H1 (cell line): ENCODE results near the gene TMEM132A. TPM values are rescaled to one million over a fixed set of nuclear protein-coding genes. Genes with fewer than 3 reads are reported as not detected.

Experiments used
- CTCF ChIA-PET: fragments of 300-600 bp; sonication (Branson Sonifier 250); formaldehyde crosslinking; loops from one replicate; lab custom pipeline; 2021; ENCODE audit not compliant: partially characterized antibody; lab: Charles Lee
- POLR2A ChIA-PET: fragments of 300-600 bp; sonication (Branson Sonifier 250); formaldehyde crosslinking; loops from one replicate; lab custom pipeline; 2021; ENCODE audit warnings: inconsistent platforms; ENCODE audit not compliant: partially characterized antibody; lab: Charles Lee
- DNase-seq, 2 experiments: peaks; one replicate each; pipeline versions ENCODE4 v3.0.0 to v3.0.0-alpha.2; 2010 to 2022; ENCODE audit warnings: low spot score in 2 of 2, low read depth in 1 of 2, mixed read lengths in 1 of 2
- FAIRE-seq: peaks from 2 replicates; lab custom pipeline; 2011; peaks lifted over from hg19 to GRCh38; lab: Jason Lieb, UNC
- H2AFZ ChIP-seq: 2 replicates; pipeline ENCODE4 v1.8.1; 2012; ENCODE audit warnings: low read length, inconsistent platforms
- H2AK5ac ChIP-seq: 2 replicates; pipeline ENCODE4 v1.6.1; 2013; ENCODE audit warnings: low read depth, low read length
- H2BK120ac ChIP-seq: replicated peaks from 2 replicates; pipeline ENCODE3; 2013; ENCODE audit warnings: low read depth, low read length, inconsistent platforms
- H2BK12ac ChIP-seq: 2 replicates; pipeline ENCODE4 v1.6.1; 2013; ENCODE audit warnings: low read depth, low read length
- H2BK15ac ChIP-seq: 2 replicates; pipeline ENCODE4 v1.6.1; 2013; ENCODE audit warnings: low read length
- H2BK20ac ChIP-seq: 2 replicates; pipeline ENCODE4 v1.6.1; 2013; ENCODE audit warnings: low read length
- H2BK5ac ChIP-seq: 2 replicates; pipeline ENCODE4 v1.6.1; 2013; ENCODE audit warnings: low read depth, low read length
- H3K14ac ChIP-seq: 2 replicates; pipeline ENCODE4 v1.6.1; 2013; ENCODE audit warnings: inconsistent platforms; ENCODE audit not compliant: insufficient read length
- H3K18ac ChIP-seq: 2 replicates; pipeline ENCODE4 v1.6.1; 2013; ENCODE audit warnings: low read length; ENCODE audit errors: extremely low read depth
- H3K23ac ChIP-seq: 2 replicates; pipeline ENCODE4 v1.6.1; 2013; ENCODE audit warnings: inconsistent platforms; ENCODE audit not compliant: insufficient read length
- H3K23me2 ChIP-seq: 2 replicates; pipeline ENCODE4 v1.6.1; 2013; ENCODE audit warnings: low read depth, low read length
- H3K27ac ChIP-seq: 2 replicates; pipeline ENCODE4 v1.6.1; 2011; ENCODE audit warnings: low read depth, low read length, inconsistent platforms
- H3K27me3 ChIP-seq, 4 experiments: replicated peaks in 1 of 4; 1 replicate in 1 of 4; 2 replicates in 3 of 4; pipeline versions ENCODE4 v1.6.1 to v1.8.1; 2011 to 2013; ENCODE audit warnings: low read length in 3 of 4, mild to moderate bottlenecking in 3 of 4, inconsistent platforms in 2 of 4, mixed read lengths in 2 of 4, moderate library complexity in 1 of 4; ENCODE audit not compliant: control insufficient read depth in 3 of 4, insufficient read depth in 3 of 4; ENCODE audit errors: extremely low read depth in 1 of 4
- H3K36me3 ChIP-seq, 4 experiments: 2 replicates each; pipeline versions ENCODE4 v1.6.1 to v1.8.1; 2011 to 2013; ENCODE audit warnings: mild to moderate bottlenecking in 4 of 4, low read length in 3 of 4, moderate library complexity in 2 of 4, control low read depth in 1 of 4, inconsistent platforms in 1 of 4; ENCODE audit not compliant: insufficient read depth in 4 of 4, control insufficient read depth in 2 of 4
- H3K4ac ChIP-seq: replicated peaks from 2 replicates; pipeline ENCODE3; 2013; ENCODE audit warnings: low read length, low read depth, mixed read lengths, inconsistent platforms; ENCODE audit not compliant: insufficient read length
- H3K4me1 ChIP-seq, 4 experiments: replicated peaks in 1 of 4; 1 replicate in 1 of 4; 2 replicates in 3 of 4; pipeline versions ENCODE4 v1.6.1 to v1.8.1; 2011 to 2013; ENCODE audit warnings: low read length in 3 of 4, inconsistent platforms in 2 of 4, mixed read lengths in 1 of 4; ENCODE audit not compliant: insufficient read depth in 4 of 4, control insufficient read depth in 3 of 4
- H3K4me2 ChIP-seq, 2 experiments: 2 replicates each; pipeline versions ENCODE4 v1.6.1 to v1.8.1; 2011 to 2013; ENCODE audit warnings: low read depth in 2 of 2, low read length in 2 of 2, control low read depth in 1 of 2, inconsistent platforms in 1 of 2, mild to moderate bottlenecking in 1 of 2; ENCODE audit not compliant: insufficient read depth in 1 of 2
- H3K4me3 ChIP-seq, 4 experiments: fragments of 200-600, 300-600 bp in 1 of 4; sonication (generic), shearing (Covaris generic), sonication (Bioruptor Twin) in 1 of 4; 2 replicates each; pipeline versions ENCODE4 v1.5.1 to v1.8.1; 2011 to 2016; ENCODE audit warnings: low read length in 4 of 4, low read depth in 3 of 4, control low read depth in 2 of 4, inconsistent platforms in 2 of 4, mild to moderate bottlenecking in 2 of 4, mixed read lengths in 1 of 4, moderate library complexity in 1 of 4; ENCODE audit not compliant: insufficient read depth in 2 of 4; ENCODE audit errors: extremely low read depth in 1 of 4
- H3K56ac ChIP-seq: replicated peaks from 2 replicates; pipeline ENCODE3; 2013; ENCODE audit warnings: low read depth, mild to moderate bottlenecking, mixed read lengths, low read length, inconsistent platforms; ENCODE audit not compliant: insufficient read length
- H3K79me1 ChIP-seq: 2 replicates; pipeline ENCODE4 v1.6.1; 2013; ENCODE audit warnings: low read depth, low read length, control low read depth
- H3K79me2 ChIP-seq, 2 experiments: 2 replicates each; pipeline versions ENCODE4 v1.6.1 to v1.8.1; 2012 to 2013; ENCODE audit warnings: low read length in 2 of 2, mild to moderate bottlenecking in 2 of 2, inconsistent platforms in 1 of 2; ENCODE audit not compliant: insufficient read depth in 2 of 2, control insufficient read depth in 1 of 2
- H3K9ac ChIP-seq, 4 experiments: replicated peaks in 1 of 4; 1 replicate in 1 of 4; 2 replicates in 3 of 4; pipeline versions ENCODE4 v1.6.1 to v1.8.1; 2011 to 2013; ENCODE audit warnings: low read depth in 3 of 4, low read length in 3 of 4, control low read depth in 2 of 4, mild to moderate bottlenecking in 2 of 4, moderate library complexity in 2 of 4, inconsistent platforms in 1 of 4; ENCODE audit errors: extremely low read depth in 1 of 4
- H3K9me3 ChIP-seq, 2 experiments: 2 replicates each; pipeline versions ENCODE4 v1.6.1 to v1.8.1; 2012 to 2013; ENCODE audit warnings: mild to moderate bottlenecking in 2 of 2, moderate library complexity in 2 of 2, control low read depth in 1 of 2, inconsistent platforms in 1 of 2, low read depth in 1 of 2, low read length in 1 of 2, mixed read lengths in 1 of 2; ENCODE audit not compliant: insufficient read depth in 2 of 2
- H4K20me1 ChIP-seq, 2 experiments: replicated peaks in 1 of 2; 2 replicates each; pipeline versions ENCODE3 to v1.8.1; 2011 to 2013; ENCODE audit warnings: inconsistent platforms in 2 of 2, low read length in 2 of 2, mild to moderate bottlenecking in 1 of 2; ENCODE audit not compliant: insufficient read depth in 2 of 2, control insufficient read depth in 1 of 2
- H4K5ac ChIP-seq: 2 replicates; pipeline ENCODE4 v1.6.1; 2013; ENCODE audit warnings: low read length, low read depth, mixed read lengths, inconsistent platforms; ENCODE audit not compliant: insufficient read length
- H4K8ac ChIP-seq: 2 replicates; pipeline ENCODE4 v1.8.0; 2013; ENCODE audit warnings: mild to moderate bottlenecking, moderate library complexity, low read length, inconsistent platforms; ENCODE audit not compliant: insufficient read depth; ENCODE audit errors: extremely low read depth
- H4K91ac ChIP-seq: replicated peaks from 2 replicates; pipeline ENCODE3; 2013; ENCODE audit warnings: low read length, mixed read lengths, inconsistent platforms; ENCODE audit not compliant: insufficient read length
- CBX5 ChIP-seq: fragments of 300-800, 300-1000 bp; sonication (generic); IDR thresholded peaks from 2 replicates; pipeline ENCODE4 v1.7.1; 2016; ENCODE audit warnings: antibody characterized with exemption, low read length, low read depth
- CREB1 ChIP-seq: IDR thresholded peaks from 2 replicates; pipeline ENCODE4 v1.6.1; 2012; ENCODE audit warnings: inconsistent platforms
- CTBP2 ChIP-seq: IDR thresholded peaks from 2 replicates; pipeline ENCODE4 v1.7.0; 2011; ENCODE audit warnings: borderline replicate concordance, mild to moderate bottlenecking, moderate library complexity, mixed read lengths, low read length; ENCODE audit not compliant: insufficient read depth, insufficient read length
- CTCF ChIP-seq, 3 experiments: IDR thresholded peaks; 1 replicate in 2 of 3; 2 replicates in 1 of 3; pipeline versions ENCODE4 v1.5.1 to v1.6.1; 2011; ENCODE audit warnings: low read length in 3 of 3, mild to moderate bottlenecking in 3 of 3, inconsistent platforms in 2 of 3, low read depth in 1 of 3, moderate library complexity in 1 of 3; ENCODE audit not compliant: insufficient read depth in 1 of 3; ENCODE audit errors: control extremely low read depth in 1 of 3
- E2F6 ChIP-seq: IDR thresholded peaks from 2 replicates; pipeline ENCODE4 v1.6.1; 2012; ENCODE audit warnings: inconsistent platforms
- GTF2F1 ChIP-seq: IDR thresholded peaks from 2 replicates; pipeline ENCODE4 v1.6.1; 2012; ENCODE audit warnings: low read depth, low read length, improper control_type of control experiment, borderline replicate concordance
- HDAC6 ChIP-seq: IDR thresholded peaks from one replicate; pipeline ENCODE4 v1.7.1; 2012; ENCODE audit warnings: low read depth, mild to moderate bottlenecking, inconsistent platforms, low read length, moderate library complexity
- MAFK ChIP-seq: IDR thresholded peaks from 2 replicates; pipeline ENCODE4 v1.6.1; 2012; ENCODE audit warnings: low read depth, mild to moderate bottlenecking, improper control_type of control experiment, low read length
- NRF1 ChIP-seq: IDR thresholded peaks from 2 replicates; pipeline ENCODE4 v1.6.1; 2011; ENCODE audit warnings: mild to moderate bottlenecking, low read depth, low read length, improper control_type of control experiment
- SAP30 ChIP-seq: fragments of 300-600 bp; sonication (generic); IDR thresholded peaks from 2 replicates; pipeline ENCODE4 v1.7.1; 2012; ENCODE audit warnings: low read length, moderate library complexity, mild to moderate bottlenecking, inconsistent platforms; ENCODE audit not compliant: insufficient read depth, insufficient replicate concordance
- TAF1 ChIP-seq: IDR thresholded peaks from 2 replicates; pipeline ENCODE4 v1.6.1; 2011; ENCODE audit warnings: mild to moderate bottlenecking, low read depth, low read length
- WGBS, 2 experiments: shearing (Covaris generic) in 1 of 2; methylation state at CpG; one replicate each; pipeline versions ENCODE4 v1.1.6 to v1.1.7; 2013 to 2015; ENCODE audit warnings: low lambda C conversion rate in 2 of 2, mixed read lengths in 2 of 2, inconsistent platforms in 1 of 2, low coverage in 1 of 2, missing lambda C conversion rate in 1 of 2; ENCODE audit not compliant: insufficient replicate concordance in 2 of 2, insufficient coverage in 1 of 2, insufficient read length in 1 of 2; ENCODE audit errors: extremely low coverage in 1 of 2, missing lambda C conversion rate in 1 of 2; 5-methylcytosine and 5-hydroxymethylcytosine counted together
- polyA plus RNA-seq, 7 experiments: library from polyadenylated mRNA; depleted of rRNA in 3 of 7; stranded (reverse) in 5 of 7; unstranded in 2 of 7; fragments of >200 nt in 5 of 7; fragments of 200-250 nt in 2 of 7; gene quantifications; 1 replicate in 5 of 7; 2 replicates in 1 of 7; 4 replicates in 1 of 7; pipeline versions ENCODE4 v1.2.1 to v1.2.3, GENCODE V29; 2011 to 2013; ENCODE audit warnings: missing spikeins in 2 of 7, mixed read lengths in 2 of 7
- total RNA-seq: library from RNA; stranded (reverse); fragmentation: NEBNext Ultra II Directional; extraction: Animal tissue kit (Norgen Biotek cat#: 25700); gene quantifications from 2 replicates; pipeline ENCODE4 v1.2.1, GENCODE V29; 2021

The TMEM132A gene
- total and polyA plus RNA-seq, 2 of the 8 experiments (the other 6 are each of a cell fraction or from before 2014, with no cell fraction given): 46.6 to 97.9 TPM

GRCh38 chr11:60966890-60967289, 42.6 kb downstream of the TMEM132A start:
- no peak overlapping the region for H3K23ac ChIP-seq
- no peak overlapping the region for H2AK5ac ChIP-seq
- H3K36me3 ChIP-seq: no peaks in the 10 kb centered on the region
- H3K18ac ChIP-seq: no peak overlapping the region
- no peaks in the 10 kb centered on the region for H3K4me1 ChIP-seq
- ChIA-PET CTCF (interaction anchor here (0.9 to 1.7 kb wide), 5 partner anchors 12 to 159 kb away, joined by 3 to 5 read pairs (median 3); no protein-coding TSS in a partner anchor), POLR2A (interaction anchor here (0.7 to 1.3 kb wide), 3 partner anchors 20 to 139 kb away, joined by 3 to 4 read pairs (median 3); no protein-coding TSS in a partner anchor)
- H3K4me3 ChIP-seq: no peak overlapping the region
- H3K9me3 ChIP-seq: no peaks in the 10 kb centered on the region; a peak in 1 of 4 replicates
- H2AFZ ChIP-seq: no peak overlapping the region
- H4K5ac ChIP-seq: no peak overlapping the region
- no peak overlapping the region for H2BK12ac ChIP-seq
- FAIRE-seq (no peak), DNase-seq (no peak)
- H3K23me2 ChIP-seq: no peaks in the 10 kb centered on the region
- H4K20me1 ChIP-seq: no peaks in the 10 kb centered on the region
- no peak overlapping the region for H2BK20ac ChIP-seq
- no peak overlapping the region for H3K9ac ChIP-seq
- no peak overlapping the region for H2BK5ac ChIP-seq
- no peak overlapping the region for H3K4me2 ChIP-seq
- no peak overlapping the region for H3K4ac ChIP-seq
- no peaks in the 10 kb centered on the region for H3K79me2 ChIP-seq
- WGBS, 2 experiments: 85% methylated on average over 4 of the region's 4 CpGs; no CpG with 5 or more reads in 1 of the 2 experiments
- H3K27ac ChIP-seq: no peak overlapping the region
- no peaks in the 10 kb centered on the region for H3K79me1 ChIP-seq
- H2BK120ac ChIP-seq: no peak overlapping the region
- no peak overlapping the region for H3K56ac ChIP-seq
- H2BK15ac ChIP-seq: no peak overlapping the region
- no peak overlapping the region for H4K91ac ChIP-seq
- no peaks in the 10 kb centered on the region; a peak in 2 of 7 replicates for H3K27me3 ChIP-seq
- H4K8ac ChIP-seq: no peak overlapping the region
- no peak overlapping the region for H3K14ac ChIP-seq
- TF ChIP-seq NRF1 (no peak), CREB1 (no peak), HDAC6 (no peak), TAF1 (no peak), MAFK (no peak), CTCF (IDR thresholded peaks at IDR 0.05; ENCODE audit: control extremely low read depth in 1 of 3, insufficient read depth in 1 of 3, low read depth in 1 of 3, low read length in 3 of 3) (no peak), CTBP2 (no peak), CBX5 (no peak), E2F6 (no peak), GTF2F1 (no peak), SAP30 (no peak)
